ENCODE data around the gene HTT. TPM values are rescaled to one million over a fixed set of nuclear protein-coding genes. Genes with fewer than 3 reads are reported as not detected.
A peak's percentile ranks its signal among the peaks of the same experiment; 100 is the strongest.

HTT gene
- total RNA-seq, 4 donors from 2014 or later, result 50.1 to 192 (median 81.0) TPM

GRCh38 chr4:3220476-3221183 lies 146.1 kb downstream of the HTT start:
- 83% methylated on average over 8 of the region's 8 CpGs for WGBS
- Histone ChIP-seq H3K4me1 (no peaks in the 10 kb centered on the region), H3K9me3 (no peaks in the 10 kb centered on the region), H3K4me3 (no peak overlapping the region), H3K27me3 (no peaks in the 10 kb centered on the region), H3K27ac (no peak overlapping the region), H3K36me3 (peaks cover 96% of the 10 kb centered on the region)
- TF ChIP-seq CTCF (IDR thresholded peaks at IDR 0.05), result no peak
- no peak for TF ChIP-seq POLR2A (IDR thresholded peaks at IDR 0.05)
- no peak for TF ChIP-seq POLR2AphosphoS5 (IDR thresholded peaks at IDR 0.05)
- TF ChIP-seq EP300 (IDR thresholded peaks at IDR 0.05), result no peak
- DNase-seq (ENCODE audit: low spot score in 2 of 2), result no peak

- Histone ChIP-seq H3K27ac (no peak overlapping the region), H3K9me3 (no peaks in the 10 kb centered on the region), H3K27me3 (no peaks in the 10 kb centered on the region), H3K36me3 (peaks cover 96% of the 10 kb centered on the region), H3K4me1 (no peaks in the 10 kb centered on the region), H3K4me3 (no peak overlapping the region)
- TF ChIP-seq POLR2A (IDR thresholded peaks at IDR 0.05), result no peak
- no peak for TF ChIP-seq CTCF (IDR thresholded peaks at IDR 0.05)
- TF ChIP-seq POLR2AphosphoS5 (IDR thresholded peaks at IDR 0.05), result no peak
- TF ChIP-seq EP300 (IDR thresholded peaks at IDR 0.05), result no peak
- WGBS, result 94% methylated on average over 8 of the region's 8 CpGs
- no peak for DNase-seq (ENCODE audit: low spot score in 2 of 2)
Observed at GRCh38 chr4:3221184-3221494, 146.7 kb downstream of the HTT start.

GRCh38 chr4:3221996-3222395 lies 147.5 kb downstream of the HTT start:
- H3K27ac ChIP-seq, result no peak overlapping the region
- no peaks in the 10 kb centered on the region for H3K27me3 ChIP-seq
- no peak for DNase-seq (ENCODE audit: low spot score in 2 of 2)
- no peak overlapping the region for H3K4me3 ChIP-seq
- H3K4me1 ChIP-seq, result no peaks in the 10 kb centered on the region
- TF ChIP-seq CTCF (IDR thresholded peaks at IDR 0.05) (no peak), POLR2AphosphoS5 (IDR thresholded peaks at IDR 0.05) (no peak), POLR2A (IDR thresholded peaks at IDR 0.05) (no peak), EP300 (IDR thresholded peaks at IDR 0.05) (no peak)
- no peaks in the 10 kb centered on the region for H3K9me3 ChIP-seq
- WGBS, result 96% methylated on average over 8 of the region's 12 CpGs
- H3K36me3 ChIP-seq, result peaks cover 98% of the 10 kb centered on the region

GRCh38 chr4:3223346-3223745 lies 148.9 kb downstream of the HTT start:
- peaks cover 93% of the 10 kb centered on the region for H3K36me3 ChIP-seq
- peak in 1 of 2 donors; percentile 28 for DNase-seq (ENCODE audit: low spot score in 2 of 2)
- WGBS, result 96% methylated on average over 10 of the region's 11 CpGs
- no peaks in the 10 kb centered on the region for H3K4me1 ChIP-seq
- TF ChIP-seq CTCF (IDR thresholded peaks at IDR 0.05) (no peak), POLR2AphosphoS5 (IDR thresholded peaks at IDR 0.05) (no peak), EP300 (IDR thresholded peaks at IDR 0.05) (no peak), POLR2A (IDR thresholded peaks at IDR 0.05) (no peak)
- H3K4me3 ChIP-seq, result no peak overlapping the region
- H3K27ac ChIP-seq, result no peak overlapping the region
- H3K27me3 ChIP-seq, result no peaks in the 10 kb centered on the region
- no peaks in the 10 kb centered on the region for H3K9me3 ChIP-seq

- Histone ChIP-seq H3K9me3 (no peaks in the 10 kb centered on the region), H3K27me3 (no peaks in the 10 kb centered on the region), H3K4me1 (no peaks in the 10 kb centered on the region), H3K36me3 (peaks cover 93% of the 10 kb centered on the region), H3K27ac (no peak overlapping the region), H3K4me3 (no peak overlapping the region)
- TF ChIP-seq EP300 (IDR thresholded peaks at IDR 0.05) (no peak), CTCF (IDR thresholded peaks at IDR 0.05) (no peak), POLR2AphosphoS5 (IDR thresholded peaks at IDR 0.05) (no peak), POLR2A (IDR thresholded peaks at IDR 0.05) (no peak)
- WGBS, result 87% methylated on average over 13 of the region's 13 CpGs
- peak in 1 of 2 donors; percentile 52 for DNase-seq (ENCODE audit: low spot score in 2 of 2)
Observed at GRCh38 chr4:3223956-3224748, 149.7 kb downstream of the HTT start.

Data from suprapubic skin (tissue), 4 donors.